ENCODE data around the gene CCDC134.

CCDC134 gene

GRCh38 chr22:41800348-41801146 lies at the start of gene CCDC134:
TSS of gene CCDC134 (plus strand) at chr22:41800679. CDS start at chr22:41808891, 8,212 bp downstream.
- DNase-seq, result peak; percentile 92

- no peak for DNase-seq
Measured at GRCh38 chr22:41752011-41752970, 48.2 kb upstream of the CCDC134 start.

- DNase-seq, result no peak
Measured at GRCh38 chr22:41753984-41754383, 46.5 kb upstream of the CCDC134 start.

GRCh38 chr22:41757502-41757901 lies 43.0 kb upstream of the CCDC134 start:
- DNase-seq, result no peak

- no peak for DNase-seq
Measured at GRCh38 chr22:41758231-41758630, 42.2 kb upstream of the CCDC134 start.

- peak; percentile 32 for DNase-seq
Measured at GRCh38 chr22:41762980-41763779, 37.3 kb upstream of the CCDC134 start.

- DNase-seq, result no peak
Measured at GRCh38 chr22:41766476-41766875, 34.0 kb upstream of the CCDC134 start.

- no peak for DNase-seq
Measured at GRCh38 chr22:41768430-41768829, 32.0 kb upstream of the CCDC134 start.

- DNase-seq, result no peak
Measured at GRCh38 chr22:41770715-41771468, 29.6 kb upstream of the CCDC134 start.

GRCh38 chr22:41772198-41772597 lies 28.3 kb upstream of the CCDC134 start:
- no peak for DNase-seq

GRCh38 chr22:41772645-41773044 lies 27.8 kb upstream of the CCDC134 start:
- DNase-seq, result no peak

- DNase-seq, result no peak
Measured at GRCh38 chr22:41775338-41775737, 25.1 kb upstream of the CCDC134 start.

- no peak for DNase-seq
Measured at GRCh38 chr22:41775976-41776375, 24.5 kb upstream of the CCDC134 start.

- DNase-seq, result no peak
Measured at GRCh38 chr22:41776381-41776780, 24.1 kb upstream of the CCDC134 start.

GRCh38 chr22:41777749-41778425 lies 22.6 kb upstream of the CCDC134 start:
- no peak for DNase-seq

GRCh38 chr22:41779929-41780505 lies 20.5 kb upstream of the CCDC134 start:
- no peak for DNase-seq

- DNase-seq, result peak; percentile 95
Measured at GRCh38 chr22:41780746-41781505, 19.6 kb upstream of the CCDC134 start.

- DNase-seq, result no peak
Measured at GRCh38 chr22:41781507-41781906, 19.0 kb upstream of the CCDC134 start.

- peak; percentile 44 for DNase-seq
Measured at GRCh38 chr22:41782316-41782715, 18.2 kb upstream of the CCDC134 start.

- DNase-seq, result no peak
Measured at GRCh38 chr22:41782751-41783150, 17.7 kb upstream of the CCDC134 start.

Measured in CD4-positive, alpha-beta T cell treated with Interleukin-12 subunit alpha and Interleukin-12 subunit beta, for 1 hour (primary cell).